GM19238 (cell line): ENCODE measurements around the gene SEMA3C.

ENCODE experiments used
- DNase-seq: peaks from one replicate; pipeline ENCODE4 v3.0.0; 2011; ENCODE audit warnings: low spot score; ENCODE audit not compliant: insufficient read length

The SEMA3C gene

GRCh38 chr7:80783678-80784327 lies 135.0 kb downstream of the SEMA3C start:
- DNase-seq = no peak

DNA sequence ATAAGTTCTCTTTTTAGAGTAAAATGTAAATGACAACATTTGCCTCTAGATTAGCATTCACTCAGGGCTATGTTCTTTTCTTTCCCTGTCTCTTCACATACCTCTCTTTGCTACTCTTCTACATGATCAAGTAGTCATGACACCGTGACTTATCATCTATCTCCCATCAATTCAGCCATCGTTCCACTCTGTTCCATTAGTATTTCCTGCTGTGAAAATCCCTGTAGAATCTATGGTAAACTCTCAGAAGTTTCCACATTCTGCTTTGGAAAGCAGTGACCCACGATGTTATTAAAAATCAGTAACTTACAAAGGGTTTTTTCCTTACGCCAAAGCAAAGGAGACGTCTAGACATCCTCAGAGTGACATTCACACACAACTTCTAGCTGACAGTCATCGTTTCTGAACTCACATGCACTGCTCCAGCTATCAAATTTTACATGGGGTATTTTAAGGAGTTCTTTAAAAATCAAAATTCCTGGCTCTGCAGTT lies 135.6 kb downstream of the SEMA3C start:
- no peak for DNase-seq

- no peak for DNase-seq
Measured at GRCh38 chr7:80781561-80781979, 137.3 kb downstream of the SEMA3C start.

DNA sequence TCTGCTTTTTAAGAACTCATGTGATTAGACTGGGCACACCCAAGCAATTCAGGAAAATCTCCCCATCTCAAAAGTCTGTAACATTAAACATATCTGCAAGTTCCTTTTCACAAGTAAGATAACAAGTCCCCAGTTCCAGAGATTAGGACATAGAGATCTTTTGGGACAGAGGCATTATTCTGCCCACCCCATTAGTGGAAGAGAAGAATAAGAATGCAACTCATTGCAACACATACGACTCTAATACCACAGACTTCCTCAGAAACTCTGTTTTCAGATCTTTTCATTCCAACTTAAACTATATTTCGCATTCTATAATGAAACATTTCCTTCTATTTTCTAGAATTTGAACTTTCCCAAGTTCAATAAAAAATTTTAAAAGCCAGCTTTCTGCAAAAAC lies 137.7 kb downstream of the SEMA3C start:
- no peak for DNase-seq

DNA sequence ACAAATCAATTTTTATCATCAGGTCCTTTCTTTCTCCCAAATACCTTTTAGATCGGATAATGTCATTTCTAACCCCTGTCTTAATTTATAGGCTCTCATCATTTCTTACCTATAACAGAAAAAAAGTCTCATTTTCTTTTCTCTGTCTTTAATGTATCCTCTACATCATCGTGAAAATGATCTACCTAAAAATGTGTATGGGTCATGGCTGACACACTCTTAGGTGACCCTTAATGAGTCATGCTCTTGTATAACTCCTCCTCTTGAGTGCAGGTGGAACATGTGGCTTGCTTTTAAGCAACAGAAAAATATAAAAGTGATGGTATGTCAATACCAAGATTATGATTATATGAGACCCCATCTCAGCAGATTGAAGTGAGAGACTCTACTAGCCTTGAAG lies 139.4 kb downstream of the SEMA3C start:
- no peak for DNase-seq

DNA sequence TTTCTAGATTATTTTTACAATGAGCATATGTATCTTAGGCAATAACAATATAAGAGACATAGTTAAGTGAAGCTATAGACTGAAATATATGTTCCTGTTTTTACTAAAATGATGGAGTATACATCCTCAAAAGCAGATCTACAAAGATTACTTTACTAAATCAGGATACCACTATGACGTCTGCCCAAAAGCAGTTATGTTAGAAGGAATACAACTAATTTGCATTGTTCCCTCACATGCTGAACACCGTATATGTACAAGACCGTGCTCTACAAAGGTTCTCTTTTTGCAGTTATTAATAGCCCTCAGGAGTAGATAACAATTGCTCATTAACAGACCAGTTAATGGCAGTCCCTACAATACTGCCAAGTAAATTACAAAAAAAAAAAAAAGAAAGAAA lies 143.0 kb downstream of the SEMA3C start:
- no peak for DNase-seq

- DNase-seq = no peak
Measured at GRCh38 chr7:80775482-80775881, 143.4 kb downstream of the SEMA3C start.

DNA sequence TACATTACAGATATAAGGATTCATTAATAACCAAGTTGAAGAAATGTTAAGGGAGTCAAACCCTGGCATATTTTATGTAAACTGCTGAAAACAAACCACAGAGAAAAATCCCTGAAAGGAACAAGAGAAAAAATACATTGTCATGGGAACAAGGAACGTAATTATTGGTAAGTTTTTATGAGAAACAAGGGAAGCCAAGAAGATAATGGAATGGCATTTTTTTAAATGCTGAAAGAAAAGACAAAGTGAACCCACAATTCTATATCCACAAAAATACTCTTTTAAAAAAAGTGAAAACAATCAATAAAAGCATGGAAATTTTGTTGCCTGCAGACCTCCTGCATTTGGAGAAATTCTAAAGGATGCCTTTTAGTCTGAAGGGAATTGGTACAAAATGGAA lies 144.0 kb downstream of the SEMA3C start:
- no peak for DNase-seq

DNA sequence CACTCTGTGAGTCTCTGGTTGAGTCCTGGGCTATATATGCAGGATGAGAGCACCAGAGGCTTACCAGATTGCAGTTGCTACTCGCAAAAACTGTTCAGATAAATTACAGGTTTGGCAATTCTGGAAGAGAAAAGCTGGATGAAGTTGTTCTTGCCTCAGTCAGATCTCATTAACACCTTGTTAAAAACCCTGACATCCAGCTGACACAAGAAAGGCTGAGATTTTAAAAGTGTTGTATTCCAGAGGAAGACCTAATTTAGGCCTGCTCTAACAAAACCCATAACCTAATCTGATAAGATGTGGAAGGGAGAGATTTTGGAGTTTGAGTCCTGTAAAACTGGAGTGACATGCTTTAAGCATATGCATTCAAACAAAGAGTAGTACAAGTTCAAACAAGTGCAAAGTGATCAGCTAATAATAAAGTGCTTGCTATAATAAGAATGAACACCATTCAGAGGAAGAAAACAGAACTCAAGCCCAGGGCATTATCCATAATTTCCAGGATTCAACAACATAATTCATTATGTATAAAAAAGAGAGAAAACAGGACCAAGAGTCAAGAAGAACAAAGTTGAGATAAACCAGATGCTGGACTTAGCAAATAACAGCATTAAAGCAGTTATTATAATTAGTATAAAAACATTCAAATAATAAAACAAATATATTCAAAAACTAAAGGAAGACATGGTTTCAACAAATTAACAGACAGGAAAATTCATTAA lies 144.9 kb downstream of the SEMA3C start:
- DNase-seq = no peak

DNA sequence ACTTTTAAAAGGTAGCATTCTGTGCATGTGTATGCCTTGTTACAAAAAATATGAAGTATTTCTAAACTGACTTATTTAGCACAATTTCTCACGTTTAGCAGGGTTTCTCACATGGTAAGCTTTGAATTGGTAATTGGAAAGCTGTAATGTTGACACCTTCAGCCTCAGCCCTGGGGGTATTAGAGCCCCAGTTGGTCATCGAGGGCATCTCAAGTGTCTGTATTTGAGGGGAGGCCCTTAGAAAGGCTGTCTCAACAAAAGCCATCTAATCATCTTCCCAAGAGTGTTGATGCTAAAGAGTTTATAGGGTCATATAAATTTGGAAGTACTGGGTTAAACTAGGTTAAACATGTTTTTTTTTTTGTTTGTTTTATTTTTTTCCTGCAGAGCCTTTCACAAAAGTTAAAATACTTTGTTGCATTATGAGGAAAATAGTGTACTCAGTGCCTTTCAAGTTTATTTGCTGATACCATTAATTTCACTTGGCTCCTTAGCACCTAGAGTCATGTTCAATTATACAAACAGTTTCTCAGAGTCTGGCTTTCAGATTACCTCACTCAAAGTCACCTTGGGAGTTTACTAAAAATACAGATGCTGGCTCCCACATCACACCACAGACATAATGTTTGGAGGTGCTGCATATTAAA lies 146.4 kb downstream of the SEMA3C start:
- no peak for DNase-seq

- no peak for DNase-seq
Measured at GRCh38 chr7:80771523-80771922, 147.3 kb downstream of the SEMA3C start.

DNA sequence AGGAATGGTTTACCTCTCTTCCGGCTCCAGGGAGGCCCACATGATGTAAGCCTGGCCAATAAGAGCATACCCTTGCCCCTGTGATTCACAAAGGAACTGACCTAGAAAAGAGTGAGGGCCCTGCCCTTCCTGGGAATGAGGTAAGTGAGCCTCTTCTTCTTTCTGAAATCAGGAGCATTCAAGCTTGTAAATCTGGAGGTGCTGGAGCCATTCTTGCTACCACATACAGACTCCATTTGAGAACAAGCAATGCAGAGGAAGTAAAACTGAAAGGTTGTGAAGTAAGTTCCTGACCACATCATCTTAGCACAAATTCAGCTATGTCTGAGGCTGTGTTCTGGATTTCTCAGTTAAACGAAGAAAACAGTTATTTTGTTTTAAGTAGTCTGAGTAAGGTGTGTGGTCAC lies 148.2 kb downstream of the SEMA3C start:
- DNase-seq = no peak

DNA sequence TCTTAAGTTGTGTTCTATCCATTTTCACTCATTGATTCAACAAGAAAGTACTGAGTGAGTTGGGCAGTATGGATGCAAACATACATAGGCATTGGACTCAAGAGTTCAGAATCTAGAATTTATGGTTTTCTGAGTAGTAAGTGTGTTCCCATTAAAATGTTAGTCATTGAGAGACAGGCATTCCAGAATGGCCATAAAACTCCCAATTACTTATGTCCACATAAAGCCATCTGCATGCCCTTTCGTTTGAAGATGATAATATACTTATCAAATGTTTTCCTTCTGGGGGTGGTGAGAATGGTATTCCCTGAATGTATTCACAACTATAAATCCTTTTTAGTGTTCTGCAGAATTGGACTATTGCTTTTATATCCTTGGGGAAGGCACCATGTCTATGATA lies 148.8 kb downstream of the SEMA3C start:
- no peak for DNase-seq

DNA sequence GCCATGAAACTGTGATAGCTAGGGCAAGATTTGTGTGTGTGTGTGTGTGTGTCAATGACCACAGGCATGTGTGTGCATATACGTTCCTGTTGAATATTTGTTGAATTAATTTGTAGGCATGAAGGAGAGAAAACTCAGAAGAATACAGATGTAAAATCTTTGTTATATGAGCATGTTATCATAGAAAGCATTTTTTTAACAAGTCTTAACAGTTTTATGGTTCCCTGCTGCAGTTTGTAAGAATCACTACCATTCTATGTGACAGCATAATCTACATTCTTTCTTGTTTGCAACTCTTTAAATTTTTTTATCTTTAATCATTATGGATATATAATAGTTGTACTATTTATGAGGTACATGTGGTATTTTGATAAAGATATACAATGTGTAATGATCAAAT lies 150.1 kb downstream of the SEMA3C start:
- no peak for DNase-seq

- DNase-seq = no peak
Measured at GRCh38 chr7:80767654-80768053, 151.2 kb downstream of the SEMA3C start.

DNA sequence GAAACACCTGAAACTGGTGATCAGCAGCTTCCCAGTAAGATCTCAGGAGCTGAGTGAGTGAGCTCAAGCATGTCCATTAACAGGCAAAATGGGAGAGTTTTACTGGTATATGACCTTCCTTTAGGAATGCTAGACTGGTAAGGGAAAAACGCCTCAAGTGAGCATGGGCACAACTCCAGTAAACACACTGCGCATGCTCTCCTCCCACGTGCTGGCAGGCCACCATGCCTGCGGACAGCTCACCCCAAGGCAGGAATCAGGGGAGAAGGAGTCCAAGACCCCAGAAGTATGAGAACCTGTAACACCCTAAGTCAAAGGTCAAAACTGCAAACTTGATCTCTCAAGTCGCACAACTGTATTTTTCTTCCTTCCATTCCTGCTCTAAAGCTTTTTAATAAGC lies 152.1 kb downstream of the SEMA3C start:
- no peak for DNase-seq

- DNase-seq = no peak
Measured at GRCh38 chr7:80764132-80764531, 154.7 kb downstream of the SEMA3C start.

DNA sequence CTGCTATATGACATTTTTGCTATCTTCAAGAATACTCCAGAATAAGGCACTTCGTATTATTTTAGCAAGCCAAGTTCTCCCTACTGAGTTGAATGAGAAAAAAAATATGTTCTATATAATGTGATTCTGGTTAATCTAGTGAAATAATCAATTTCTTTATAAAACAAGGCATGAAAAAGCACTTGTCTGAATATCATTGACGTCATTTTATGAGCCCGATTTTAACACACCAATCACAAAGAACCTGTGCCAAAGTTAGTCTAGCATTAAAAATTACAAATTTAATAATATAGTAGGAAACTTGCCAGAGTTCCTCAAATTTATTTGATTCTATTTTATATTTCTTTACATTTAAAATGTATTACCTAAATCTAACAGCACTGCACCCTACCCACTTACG lies 155.1 kb downstream of the SEMA3C start:
- DNase-seq = no peak

- no peak for DNase-seq
Measured at GRCh38 chr7:80763289-80763688, 155.6 kb downstream of the SEMA3C start.

GRCh38 chr7:80760292-80760691 lies 158.6 kb downstream of the SEMA3C start:
- no peak for DNase-seq

DNA sequence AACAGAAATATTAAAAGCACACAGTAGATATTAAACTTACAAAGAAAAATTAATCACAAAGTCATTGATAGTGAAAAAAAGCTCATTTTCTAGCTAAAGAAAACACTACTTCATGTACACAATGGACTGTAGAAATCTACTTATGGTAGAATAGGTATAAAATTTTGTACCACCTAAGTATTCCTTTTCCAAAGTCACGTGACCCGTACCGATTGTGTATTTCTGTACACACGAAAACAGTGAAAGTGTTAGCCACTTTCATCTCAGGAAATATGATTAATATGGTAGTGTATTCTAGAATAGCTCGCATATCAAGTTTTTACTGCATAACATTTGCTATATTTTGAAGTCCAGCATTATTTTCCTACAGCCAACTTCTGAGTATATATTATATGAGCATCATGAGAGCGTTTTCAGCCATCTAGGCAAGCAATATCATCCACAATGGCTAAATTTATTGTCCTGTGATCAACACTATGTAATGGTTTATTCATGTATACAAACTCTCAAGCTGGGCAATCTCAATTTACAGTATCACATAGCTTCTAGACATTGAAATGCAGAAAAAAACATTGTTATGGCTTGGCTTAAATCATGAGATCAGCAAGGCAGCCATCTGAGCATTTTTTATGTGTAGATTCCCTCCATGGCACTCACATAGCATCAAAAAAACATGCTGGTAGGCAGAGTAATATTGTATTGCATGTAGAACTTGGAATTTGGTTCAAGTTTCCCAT lies 165.7 kb downstream of the SEMA3C start:
- no peak for DNase-seq

GRCh38 chr7:80749270-80749669 lies 169.6 kb downstream of the SEMA3C start:
- no peak for DNase-seq
